Measurements from ENCODE around the gene EGFL6. TPM values are rescaled to one million over a fixed set of nuclear protein-coding genes. Genes with fewer than 3 reads are reported as not detected.
"Not testable (repeated sequence)": the region's sequence is repeated elsewhere in the genome, so short reads cannot be mapped to it uniquely, and the experiment has no call there.

EGFL6 gene
- total RNA-seq, 2 donors from 2014 or later, result not detected

DNA sequence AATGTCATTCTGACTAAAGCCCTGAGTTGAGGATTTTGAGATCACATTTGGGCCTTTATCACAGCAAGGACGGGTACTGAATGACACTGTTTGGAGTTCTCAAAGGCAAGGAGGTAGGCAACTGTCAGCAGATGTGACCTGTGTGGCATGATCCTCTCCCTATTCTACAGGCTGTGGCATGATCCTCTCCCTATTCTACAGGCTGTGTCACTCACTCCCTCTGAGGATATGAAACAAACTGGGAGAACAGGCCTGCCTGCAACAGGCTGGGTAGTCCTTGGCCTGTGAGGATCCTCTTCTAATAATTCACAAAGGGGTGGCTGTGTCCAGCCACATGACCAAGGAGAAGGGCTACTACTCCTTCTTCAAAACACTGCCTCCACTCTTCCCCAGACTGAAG lies 68.6 kb downstream of the EGFL6 start:
- Histone ChIP-seq H3K36me3 (ENCODE audit: control insufficient read depth, insufficient read depth, low read length) (no peaks in the 10 kb centered on the region), H3K4me1 (ENCODE audit: control insufficient read depth, insufficient read depth, low read length) (no peaks in the 10 kb centered on the region), H3K27ac (ENCODE audit: low read depth, low read length) (no peak overlapping the region), H3K9ac (ENCODE audit: extremely low read depth, low read length, poor library complexity, severe bottlenecking) (no peak overlapping the region), H3K4me3 (ENCODE audit: low read length) (no peak overlapping the region), H3K27me3 (ENCODE audit: control insufficient read depth, insufficient read depth, low read length, poor library complexity, severe bottlenecking) (no peaks in the 10 kb centered on the region), H3K9me3 (ENCODE audit: control insufficient read depth, low read length) (peaks cover 8% of the 10 kb centered on the region)
- H3K4me1 Mint-ChIP-seq, result no peaks in the 10 kb centered on the region
- WGBS, 2 experiments (ENCODE audit: insufficient coverage in 1 of 2, insufficient read length in 1 of 2), result 100% methylated on average over 1 of the region's 1 CpG; no CpG with 5 or more reads in 1 of the 2 experiments
- H3K4me3 Mint-ChIP-seq, result no peak overlapping the region
- no peak for DNase-seq
- no peaks in the 10 kb centered on the region for H3K36me3 Mint-ChIP-seq (ENCODE audit: low read depth)
- no peaks in the 10 kb centered on the region for H3K27me3 Mint-ChIP-seq (ENCODE audit: insufficient read depth)
- TF ChIP-seq, protein P1, sequence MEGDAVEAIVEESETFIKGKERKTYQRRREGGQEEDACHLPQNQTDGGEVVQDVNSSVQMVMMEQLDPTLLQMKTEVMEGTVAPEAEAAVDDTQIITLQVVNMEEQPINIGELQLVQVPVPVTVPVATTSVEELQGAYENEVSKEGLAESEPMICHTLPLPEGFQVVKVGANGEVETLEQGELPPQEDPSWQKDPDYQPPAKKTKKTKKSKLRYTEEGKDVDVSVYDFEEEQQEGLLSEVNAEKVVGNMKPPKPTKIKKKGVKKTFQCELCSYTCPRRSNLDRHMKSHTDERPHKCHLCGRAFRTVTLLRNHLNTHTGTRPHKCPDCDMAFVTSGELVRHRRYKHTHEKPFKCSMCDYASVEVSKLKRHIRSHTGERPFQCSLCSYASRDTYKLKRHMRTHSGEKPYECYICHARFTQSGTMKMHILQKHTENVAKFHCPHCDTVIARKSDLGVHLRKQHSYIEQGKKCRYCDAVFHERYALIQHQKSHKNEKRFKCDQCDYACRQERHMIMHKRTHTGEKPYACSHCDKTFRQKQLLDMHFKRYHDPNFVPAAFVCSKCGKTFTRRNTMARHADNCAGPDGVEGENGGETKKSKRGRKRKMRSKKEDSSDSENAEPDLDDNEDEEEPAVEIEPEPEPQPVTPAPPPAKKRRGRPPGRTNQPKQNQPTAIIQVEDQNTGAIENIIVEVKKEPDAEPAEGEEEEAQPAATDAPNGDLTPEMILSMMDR (conservative IDR thresholded peaks at IDR 0.05), result no peak
- H3K9me3 Mint-ChIP-seq, result peaks cover 70% of the 10 kb centered on the region
- no peak overlapping the region for H3K27ac Mint-ChIP-seq

DNA sequence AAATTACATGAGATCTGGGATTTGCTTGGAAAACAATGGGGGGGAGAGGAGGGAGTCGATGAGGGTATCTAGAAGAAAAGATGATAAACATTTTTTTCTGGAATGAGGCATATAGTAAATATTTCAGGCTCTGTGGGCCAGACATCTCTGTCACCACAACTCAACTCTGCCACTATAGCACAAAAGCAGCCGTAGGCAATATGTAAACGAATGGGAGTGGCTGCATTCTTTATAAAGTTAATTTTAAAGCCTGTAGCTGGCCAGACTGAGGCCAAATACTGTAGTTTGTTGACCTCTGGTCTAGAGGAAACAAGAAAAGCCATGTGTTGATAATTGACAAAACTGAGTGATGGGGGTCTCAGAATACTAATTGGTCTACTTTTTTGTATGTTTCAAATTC lies 69.4 kb downstream of the EGFL6 start:
- H3K36me3 ChIP-seq (ENCODE audit: control insufficient read depth, insufficient read depth, low read length), result no peaks in the 10 kb centered on the region
- H3K9me3 ChIP-seq (ENCODE audit: control insufficient read depth, low read length), result peaks cover 8% of the 10 kb centered on the region
- Mint-ChIP-seq H3K27me3 (ENCODE audit: insufficient read depth) (no peaks in the 10 kb centered on the region), H3K27ac (no peak overlapping the region), H3K9me3 (peaks cover 71% of the 10 kb centered on the region), H3K4me1 (no peaks in the 10 kb centered on the region), H3K4me3 (no peak overlapping the region), H3K36me3 (ENCODE audit: low read depth) (no peaks in the 10 kb centered on the region)
- H3K4me3 ChIP-seq (ENCODE audit: low read length), result no peak overlapping the region
- no peaks in the 10 kb centered on the region for H3K27me3 ChIP-seq (ENCODE audit: control insufficient read depth, insufficient read depth, low read length, poor library complexity, severe bottlenecking)
- no peak overlapping the region for H3K9ac ChIP-seq (ENCODE audit: extremely low read depth, low read length, poor library complexity, severe bottlenecking)
- no peaks in the 10 kb centered on the region for H3K4me1 ChIP-seq (ENCODE audit: control insufficient read depth, insufficient read depth, low read length)
- 85% methylated on average over 3 of the region's 3 CpGs; no CpG with 5 or more reads in 1 of the 2 experiments for WGBS, 2 experiments (ENCODE audit: insufficient coverage in 1 of 2, insufficient read length in 1 of 2)
- H3K27ac ChIP-seq (ENCODE audit: low read depth, low read length), result no peak overlapping the region
- TF ChIP-seq, protein P1 (conservative IDR thresholded peaks at IDR 0.05), result no peak
- DNase-seq, result no peak

DNA sequence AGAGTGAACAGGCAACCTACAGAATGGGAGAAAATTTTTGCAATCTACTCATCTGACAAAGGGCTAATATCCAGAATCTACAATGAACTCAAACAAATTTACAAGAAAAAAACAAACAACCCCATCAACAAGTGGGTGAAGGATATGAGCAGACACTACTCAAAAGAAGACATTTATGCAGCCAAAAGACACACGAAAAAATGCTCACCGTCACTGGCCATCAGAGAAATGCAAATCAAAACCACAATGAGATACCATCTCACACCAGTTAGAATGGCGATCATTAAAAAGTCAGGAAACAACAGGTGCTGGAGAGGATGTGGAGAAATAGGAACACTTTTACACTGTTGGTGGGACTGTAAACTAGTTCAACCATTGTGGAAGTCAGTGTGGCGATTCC lies 72.3 kb downstream of the EGFL6 start:
- H3K27me3 Mint-ChIP-seq (ENCODE audit: insufficient read depth); H3K4me3 ChIP-seq (ENCODE audit: low read length); DNase-seq; H3K4me1 ChIP-seq (ENCODE audit: control insufficient read depth, insufficient read depth, low read length); H3K36me3 Mint-ChIP-seq (ENCODE audit: low read depth); H3K27me3 ChIP-seq (ENCODE audit: control insufficient read depth, insufficient read depth, low read length, poor library complexity, severe bottlenecking); H3K4me1 Mint-ChIP-seq; H3K27ac ChIP-seq (ENCODE audit: low read depth, low read length); H3K9ac ChIP-seq (ENCODE audit: extremely low read depth, low read length, poor library complexity, severe bottlenecking); H3K4me3 Mint-ChIP-seq; H3K36me3 ChIP-seq (ENCODE audit: control insufficient read depth, insufficient read depth, low read length); H3K9me3 ChIP-seq (ENCODE audit: control insufficient read depth, low read length); H3K27ac Mint-ChIP-seq: not testable (repeated sequence)
- no CpG with 5 or more reads among the region's 4 CpGs for WGBS, 2 experiments (ENCODE audit: insufficient coverage in 1 of 2, insufficient read length in 1 of 2)
- peaks cover 67% of the 10 kb centered on the region for H3K9me3 Mint-ChIP-seq

Measured in endodermal cell (in vitro differentiated cells).